GM10248 (cell line): Measurements from ENCODE around the gene FAM170B.

Experiments
- CTCF ChIA-PET: fragments of 300-600 bp; sonication (Branson Sonifier 250); formaldehyde crosslinking; extraction: SDS; loops from one replicate; lab custom pipeline; 2021; ENCODE audit warnings: antibody characterized with exemption; lab: Yijun Ruan, JAX
- POLR2A ChIA-PET: fragments of 350-650 bp; sonication (Branson Sonifier 250); formaldehyde crosslinking; extraction: SDS; loops from one replicate; lab custom pipeline; 2020; ENCODE audit warnings: antibody characterized with exemption; lab: Yijun Ruan, JAX
- DNase-seq: peaks from one replicate; pipeline ENCODE4 v3.0.0; 2012; ENCODE audit errors: extremely low spot score
- TF ChIP-seq, protein P1 (sequence below): IDR thresholded peaks from 2 replicates; pipeline ENCODE4 v1.5.1; 2012; ENCODE audit warnings: mild to moderate bottlenecking, low read depth; ENCODE audit errors: extremely low read depth, missing control alignments, control extremely low read depth

Gene FAM170B

GRCh38 chr10:49139846-49140195, 6.0 kb upstream of the FAM170B start:
- ChIA-PET CTCF (interaction anchor here (1.0 to 1.8 kb wide), 3 partner anchors 12 to 483 kb away, joined by 3 to 5 read pairs (median 3); no protein-coding TSS in a partner anchor), POLR2A (no interaction called here)
- DNase-seq, result no peak

GRCh38 chr10:49139028-49139845, 5.4 kb upstream of the FAM170B start:
- CTCF ChIA-PET, result interaction anchor here (1.0 to 1.8 kb wide), 3 partner anchors 25 to 483 kb away, joined by 3 to 5 read pairs (median 3); no protein-coding TSS in a partner anchor
- POLR2A ChIA-PET, result no interaction called here
- peak; percentile 43 for DNase-seq
- TF ChIP-seq, protein P1, sequence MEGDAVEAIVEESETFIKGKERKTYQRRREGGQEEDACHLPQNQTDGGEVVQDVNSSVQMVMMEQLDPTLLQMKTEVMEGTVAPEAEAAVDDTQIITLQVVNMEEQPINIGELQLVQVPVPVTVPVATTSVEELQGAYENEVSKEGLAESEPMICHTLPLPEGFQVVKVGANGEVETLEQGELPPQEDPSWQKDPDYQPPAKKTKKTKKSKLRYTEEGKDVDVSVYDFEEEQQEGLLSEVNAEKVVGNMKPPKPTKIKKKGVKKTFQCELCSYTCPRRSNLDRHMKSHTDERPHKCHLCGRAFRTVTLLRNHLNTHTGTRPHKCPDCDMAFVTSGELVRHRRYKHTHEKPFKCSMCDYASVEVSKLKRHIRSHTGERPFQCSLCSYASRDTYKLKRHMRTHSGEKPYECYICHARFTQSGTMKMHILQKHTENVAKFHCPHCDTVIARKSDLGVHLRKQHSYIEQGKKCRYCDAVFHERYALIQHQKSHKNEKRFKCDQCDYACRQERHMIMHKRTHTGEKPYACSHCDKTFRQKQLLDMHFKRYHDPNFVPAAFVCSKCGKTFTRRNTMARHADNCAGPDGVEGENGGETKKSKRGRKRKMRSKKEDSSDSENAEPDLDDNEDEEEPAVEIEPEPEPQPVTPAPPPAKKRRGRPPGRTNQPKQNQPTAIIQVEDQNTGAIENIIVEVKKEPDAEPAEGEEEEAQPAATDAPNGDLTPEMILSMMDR, result no peak

More at GRCh38 chr10:49139846-49140195, 6.0 kb upstream of the FAM170B start:
- TF ChIP-seq, protein P1, result no peak

DNA sequence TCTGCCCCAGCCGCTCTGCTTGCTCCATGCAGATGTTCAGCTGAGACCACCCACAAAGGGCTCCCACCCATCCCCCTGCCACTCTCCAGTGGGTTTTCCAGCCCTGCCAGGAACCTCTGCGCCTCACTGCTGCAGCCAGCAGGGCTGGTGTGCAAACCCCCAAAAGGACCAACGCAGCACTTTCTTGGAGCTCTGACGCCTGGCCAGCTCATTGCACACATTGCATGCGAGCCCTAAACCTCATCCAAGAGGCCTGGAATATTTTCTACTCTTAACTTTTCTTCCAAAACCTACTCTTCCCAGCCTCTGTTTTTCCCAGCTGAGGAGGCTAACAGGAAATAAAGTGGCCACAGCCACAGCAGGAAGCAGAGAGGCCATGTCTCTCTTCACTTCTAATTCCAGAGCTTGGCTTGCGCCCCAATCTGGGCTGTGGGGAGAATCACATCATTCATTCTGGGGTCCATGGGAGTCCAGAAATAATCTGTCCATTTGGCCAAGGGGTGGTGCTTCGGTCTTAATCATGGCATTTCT, 4.6 kb upstream of the FAM170B start:
- DNase-seq, result no peak
- CTCF ChIA-PET, result interaction anchor here (1.3 kb wide), 1 partner anchor 26 kb away, joined by 3 read pairs; no protein-coding TSS in a partner anchor
- POLR2A ChIA-PET, result no interaction called here
- TF ChIP-seq, protein P1, result no peak

GRCh38 chr10:49136525-49136924, 2.7 kb upstream of the FAM170B start:
- CTCF ChIA-PET, result no interaction called here

GRCh38 chr10:49135575-49136313, 1.9 kb upstream of the FAM170B start:
- CTCF ChIA-PET, result interaction anchor here (1.1 kb wide), 2 partner anchors 23 to 47 kb away, joined by 3 to 4 read pairs; no protein-coding TSS in a partner anchor
- DNase-seq, result peak; percentile 48
- TF ChIP-seq, protein P1, result no peak
- POLR2A ChIA-PET, result no interaction called here

More at GRCh38 chr10:49136525-49136924, 2.7 kb upstream of the FAM170B start:
- POLR2A ChIA-PET, result no interaction called here
- DNase-seq, result no peak
- TF ChIP-seq, protein P1, result no peak

DNA sequence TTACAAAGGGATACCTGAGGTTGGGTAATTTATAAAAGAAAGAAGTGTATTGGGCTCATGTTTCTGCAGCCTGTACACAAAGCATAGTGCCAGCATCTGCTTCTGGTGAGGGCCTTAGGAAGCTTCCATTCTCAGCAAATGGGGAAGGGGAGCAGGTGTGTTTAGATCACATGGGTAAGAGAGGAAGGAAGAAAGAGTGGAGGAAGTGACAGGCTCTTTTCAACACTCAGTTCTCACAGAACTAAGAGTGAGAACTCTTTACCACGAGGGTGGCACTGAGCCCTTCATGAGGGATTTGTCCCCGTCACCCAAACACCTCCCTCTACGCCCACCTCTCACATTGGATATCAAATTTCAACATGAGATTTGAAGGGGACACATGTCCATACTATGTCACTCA, 506 bp upstream of the FAM170B start:
- DNase-seq, result no peak
- POLR2A ChIA-PET, result no interaction called here
- CTCF ChIA-PET, result interaction anchor here (1.5 kb wide), 1 partner anchor 30 kb away, joined by 4 read pairs; no protein-coding TSS in a partner anchor
- TF ChIP-seq, protein P1, result no peak
